ENCODE data around the gene MICOS13. TPM values are rescaled to one million over a fixed set of nuclear protein-coding genes. Genes with fewer than 3 reads are reported as not detected.

Gene MICOS13
- 61.0 to 66.6 TPM (median 65.3 TPM) in 3 replicates for total RNA-seq
- long read RNA-seq, transcript C19orf70-201 (4 exons, 896 nt), result major isoform, 92 of 99 reads
- long read RNA-seq, partial matches to known transcripts, result 2 of 99 reads
- long read RNA-seq, other reads (novel, unspliced or antisense), result 2 of 99 reads

DNA sequence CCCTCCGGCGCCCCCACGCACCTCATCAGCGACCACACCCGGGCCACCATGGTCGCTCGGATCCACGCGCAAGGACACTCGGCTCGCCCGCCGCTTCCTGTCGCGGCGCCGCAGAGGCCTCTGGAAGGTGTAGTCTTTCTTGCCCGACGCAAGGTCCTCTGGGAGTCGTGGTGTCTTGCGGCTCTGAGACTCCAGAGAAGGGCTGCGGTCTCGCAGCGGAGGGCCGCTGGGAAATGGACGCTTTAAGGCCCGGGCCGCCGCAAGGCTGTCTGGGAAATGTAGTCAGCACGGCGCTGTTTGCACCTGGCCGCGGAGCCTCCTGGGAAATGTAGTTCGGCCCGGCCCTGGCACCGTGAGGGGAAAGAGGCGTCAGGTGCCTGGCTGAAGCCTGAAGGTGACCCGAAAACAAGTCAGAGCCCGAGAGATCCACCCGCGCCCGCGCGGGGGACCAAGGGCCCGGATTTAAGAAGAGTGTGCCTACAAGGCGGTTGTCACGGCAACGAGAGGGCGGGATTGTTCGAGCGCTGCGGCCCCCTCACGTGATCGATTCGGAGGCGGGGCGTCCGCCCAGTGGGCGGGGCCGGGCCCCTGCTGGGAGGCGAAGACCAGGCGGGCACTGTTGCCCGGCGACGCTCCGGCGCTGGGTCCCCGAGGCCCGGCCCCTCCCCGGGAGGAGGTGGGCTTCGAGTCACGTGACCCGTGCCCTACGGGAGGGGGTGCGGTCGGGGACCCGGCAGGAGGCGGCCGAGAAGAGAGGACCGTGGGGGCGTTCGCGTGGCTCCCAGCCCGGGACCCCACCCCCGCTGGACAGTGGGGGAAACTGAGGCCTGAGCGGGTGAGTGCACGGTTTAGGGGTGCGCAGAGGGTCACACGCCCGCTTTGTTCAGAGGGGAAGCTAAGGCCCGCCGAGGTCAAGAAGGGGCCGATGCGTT is at the start of gene MICOS13, which contains the start of gene HSD11B1L:
Gene MICOS13 (minus strand): TSS at position 80 of the 932 bp plus-strand sequence. CDS start 30 bp downstream, at position 50.
Gene HSD11B1L (plus strand): TSS at position 591 of the 932 bp plus-strand sequence. CDS start 3,806 bp downstream, outside the sequence.
- Mint-ChIP-seq H3K4me1 (ENCODE audit: low read depth) (peaks cover 24% of the 10 kb centered on the region), H3K27ac (ENCODE audit: unreplicated experiment) (peak within 1 kb of the TSS; percentile 97), H3K4me3 (ENCODE audit: unreplicated experiment) (peak within 1 kb of the TSS; percentile 100), H3K36me3 (ENCODE audit: low read depth) (no peaks in the 10 kb centered on the region), H3K27me3 (ENCODE audit: low read depth) (no peaks in the 10 kb centered on the region), H3K9me3 (ENCODE audit: low read depth) (no peaks in the 10 kb centered on the region)
- peak; percentile 99 for DNase-seq (ENCODE audit: low spot score)
- peak; percentile 7 for TF ChIP-seq CTCF (IDR thresholded peaks at IDR 0.05)

- peaks cover 2% of the 10 kb centered on the region for H3K9me3 Mint-ChIP-seq (ENCODE audit: low read depth)
- no peak overlapping the region for H3K27ac Mint-ChIP-seq (ENCODE audit: unreplicated experiment)
- DNase-seq (ENCODE audit: low spot score), result no peak
- H3K27me3 Mint-ChIP-seq (ENCODE audit: low read depth), result peaks cover 5% of the 10 kb centered on the region
- H3K36me3 Mint-ChIP-seq (ENCODE audit: low read depth), result no peaks in the 10 kb centered on the region
- TF ChIP-seq CTCF (IDR thresholded peaks at IDR 0.05), result no peak
- no peaks in the 10 kb centered on the region for H3K4me1 Mint-ChIP-seq (ENCODE audit: low read depth)
- no peak overlapping the region for H3K4me3 Mint-ChIP-seq (ENCODE audit: unreplicated experiment)
These were observed 47.2 kb upstream of the MICOS13 start for GRCh38 chr19:5727453-5728050.

GRCh38 chr19:5719961-5720790 is 39.9 kb upstream of the MICOS13 start, which contains the start of the genes CATSPERD and LONP1:
Gene CATSPERD (plus strand): TSS chr19:5720637. CDS start chr19:5720738, 101 bp downstream.
Gene LONP1 (minus strand): TSS chr19:5720146. CDS start chr19:5720132, 14 bp downstream.
- Mint-ChIP-seq H3K4me3 (ENCODE audit: unreplicated experiment) (peak within 1 kb of the TSS; percentile 94), H3K27ac (ENCODE audit: unreplicated experiment) (peak within 1 kb of the TSS; percentile 100), H3K36me3 (ENCODE audit: low read depth) (no peaks in the 10 kb centered on the region), H3K27me3 (ENCODE audit: low read depth) (peaks cover 3% of the 10 kb centered on the region), H3K4me1 (ENCODE audit: low read depth) (peaks cover 36% of the 10 kb centered on the region), H3K9me3 (ENCODE audit: low read depth) (no peaks in the 10 kb centered on the region)
- peak; percentile 99 for DNase-seq (ENCODE audit: low spot score)
- peak; percentile 90 for TF ChIP-seq CTCF (IDR thresholded peaks at IDR 0.05)

GRCh38 chr19:5719274-5719960 is 39.1 kb upstream of the MICOS13 start:
- no peak for DNase-seq (ENCODE audit: low spot score)

More at GRCh38 chr19:5719274-5719960, 39.1 kb upstream of the MICOS13 start:
- Mint-ChIP-seq H3K4me1 (ENCODE audit: low read depth) (peaks cover 36% of the 10 kb centered on the region), H3K36me3 (ENCODE audit: low read depth) (no peaks in the 10 kb centered on the region), H3K27me3 (ENCODE audit: low read depth) (no peaks in the 10 kb centered on the region), H3K9me3 (ENCODE audit: low read depth) (no peaks in the 10 kb centered on the region), H3K4me3 (ENCODE audit: unreplicated experiment) (peak overlapping the region; percentile 94), H3K27ac (ENCODE audit: unreplicated experiment) (peak overlapping the region; percentile 100)
- no peak for TF ChIP-seq CTCF (IDR thresholded peaks at IDR 0.05)

All from chondrocyte (in vitro differentiated cells).